HL-60/S4 treated with retinoic acid at 250 ng/mL for 4 days and 3 days (cell line): ENCODE data around the gene AGBL1.

ENCODE experiments used
- in situ Hi-C: fragments of 300-500 bp; cut with MboI; formaldehyde crosslinking; loops from 2 replicates; pipeline ENCODE4 v1.7.0; 2022; ENCODE audit warnings: low sequenced_read_pairs

AGBL1 gene

GRCh38 chr15:86568378-86568777, 488.7 kb downstream of the AGBL1 start:
- in situ Hi-C loops = no loop called here

GRCh38 chr15:86570738-86571137, 491.1 kb downstream of the AGBL1 start:
- in situ Hi-C loops = no loop called here

GRCh38 chr15:86571873-86572272, 492.2 kb downstream of the AGBL1 start:
- in situ Hi-C loops = no loop called here

- in situ Hi-C loops = no loop called here
These were observed 492.7 kb downstream of the AGBL1 start for GRCh38 chr15:86572368-86572841.

DNA sequence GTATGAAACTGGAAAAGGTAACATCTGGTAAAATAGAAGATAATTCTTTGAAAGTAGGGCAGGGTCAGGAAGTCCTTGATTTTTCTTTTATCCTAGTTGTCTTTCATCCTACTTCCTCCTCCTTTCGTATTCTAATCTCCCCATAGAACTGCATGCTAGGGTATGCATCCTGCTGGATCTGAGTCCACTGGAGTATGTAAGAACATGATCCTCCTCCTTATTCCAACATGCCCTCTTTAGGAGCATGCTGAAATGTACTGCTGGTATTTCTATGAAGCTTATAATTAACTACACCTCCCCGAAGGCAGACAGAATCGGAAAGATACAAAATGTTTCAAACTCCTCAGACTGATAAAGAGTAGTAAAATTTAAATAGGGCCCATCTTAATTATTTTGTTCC, 493.8 kb downstream of the AGBL1 start:
- in situ Hi-C loops = no loop called here

DNA sequence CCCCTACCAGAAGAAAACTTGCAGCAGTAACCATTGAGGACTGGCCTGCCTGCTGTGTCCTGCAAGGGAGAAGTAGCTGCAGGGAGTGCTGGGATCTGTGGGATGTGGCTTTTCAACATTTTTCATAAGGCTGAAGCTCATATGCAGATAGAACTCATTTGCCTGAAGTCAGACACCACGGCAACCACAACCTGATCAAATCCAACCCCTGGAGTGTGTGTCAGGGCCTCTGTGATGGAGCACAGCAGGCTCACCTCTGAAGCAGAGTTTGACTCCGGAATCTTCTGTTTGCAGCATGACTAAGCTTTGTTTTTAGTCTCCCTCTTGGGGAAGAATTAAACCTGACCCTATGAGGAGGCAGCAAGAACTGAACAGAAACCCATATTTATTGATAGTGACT, 508.7 kb downstream of the AGBL1 start:
- in situ Hi-C loops = no loop called here

DNA sequence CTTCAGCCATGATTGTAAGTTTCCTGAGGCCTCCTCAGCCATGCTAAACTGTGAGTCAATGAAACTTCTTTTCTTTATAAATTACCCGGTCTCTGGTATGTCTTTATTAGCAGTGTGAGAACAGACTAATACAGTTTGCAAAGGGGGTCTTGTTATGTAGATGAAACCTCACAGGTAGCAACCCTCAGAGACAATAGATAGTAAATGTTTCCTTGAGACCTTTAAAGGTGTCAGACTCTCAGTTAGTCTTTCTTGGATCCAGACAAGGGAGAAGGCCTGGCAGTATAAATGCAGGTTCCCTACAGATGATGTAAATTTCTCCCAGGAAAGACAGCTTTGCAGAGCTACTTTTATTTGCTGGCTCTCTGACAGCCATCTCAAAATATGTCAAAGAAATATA, 510.8 kb downstream of the AGBL1 start:
- in situ Hi-C loops = no loop called here

DNA sequence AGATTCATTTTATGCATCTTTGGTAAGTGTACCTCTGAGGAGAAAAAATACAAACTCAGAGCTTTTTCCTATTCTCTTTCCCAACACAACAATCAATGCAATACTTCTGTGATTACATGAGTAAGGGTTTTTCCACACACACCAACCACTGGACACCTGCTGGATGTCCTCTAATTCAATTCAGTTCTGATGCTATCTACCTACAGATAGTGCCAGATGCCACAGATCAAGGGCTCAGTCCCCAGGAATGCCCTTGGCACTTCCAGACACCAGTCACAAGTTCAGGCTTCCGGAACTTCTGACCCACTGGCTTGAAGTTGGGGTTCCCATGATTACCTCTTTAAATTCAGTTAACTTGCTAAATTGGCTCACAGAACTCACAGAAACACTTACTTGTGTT, 511.5 kb downstream of the AGBL1 start:
- in situ Hi-C loops = no loop called here

DNA sequence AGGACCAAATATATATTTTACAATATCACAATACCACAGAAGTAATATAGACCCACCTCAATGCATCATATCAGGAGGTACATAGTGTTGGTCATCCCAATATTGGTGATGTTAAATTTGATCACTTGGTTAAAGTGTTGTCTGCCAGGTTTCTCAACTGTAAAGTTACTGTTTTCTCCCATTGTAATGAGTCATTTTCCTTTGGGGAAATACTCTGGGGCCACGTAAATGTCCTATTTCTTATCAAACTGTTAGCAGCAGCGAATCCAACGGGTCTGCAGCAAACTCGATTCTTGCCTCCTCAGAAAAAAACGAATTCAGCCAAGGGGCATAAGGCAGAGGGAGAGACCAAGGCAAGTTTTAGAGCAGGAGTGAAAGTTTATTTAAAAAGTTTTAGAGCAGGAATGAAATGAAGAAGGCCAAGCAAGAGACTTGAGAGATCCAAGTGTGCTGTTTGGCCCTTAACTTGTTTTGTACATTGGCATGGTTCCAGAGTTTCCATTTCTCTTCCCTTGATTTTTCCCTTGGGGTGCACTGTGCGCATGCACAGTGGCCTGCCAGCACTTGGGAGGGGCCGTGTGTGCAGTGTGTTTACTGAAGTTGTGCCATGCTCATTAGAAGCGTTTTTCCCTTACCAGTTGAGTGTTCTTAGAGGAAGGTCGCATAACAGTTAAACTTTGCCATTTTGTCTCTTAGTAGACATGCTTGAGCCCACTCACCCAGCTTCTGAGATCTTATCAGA, 512.5 kb downstream of the AGBL1 start:
- in situ Hi-C loops = no loop called here

- in situ Hi-C loops = no loop called here
These were observed 516.1 kb downstream of the AGBL1 start for GRCh38 chr15:86595741-86596140.

GRCh38 chr15:86603466-86603865, 523.8 kb downstream of the AGBL1 start:
- in situ Hi-C loops = no loop called here

DNA sequence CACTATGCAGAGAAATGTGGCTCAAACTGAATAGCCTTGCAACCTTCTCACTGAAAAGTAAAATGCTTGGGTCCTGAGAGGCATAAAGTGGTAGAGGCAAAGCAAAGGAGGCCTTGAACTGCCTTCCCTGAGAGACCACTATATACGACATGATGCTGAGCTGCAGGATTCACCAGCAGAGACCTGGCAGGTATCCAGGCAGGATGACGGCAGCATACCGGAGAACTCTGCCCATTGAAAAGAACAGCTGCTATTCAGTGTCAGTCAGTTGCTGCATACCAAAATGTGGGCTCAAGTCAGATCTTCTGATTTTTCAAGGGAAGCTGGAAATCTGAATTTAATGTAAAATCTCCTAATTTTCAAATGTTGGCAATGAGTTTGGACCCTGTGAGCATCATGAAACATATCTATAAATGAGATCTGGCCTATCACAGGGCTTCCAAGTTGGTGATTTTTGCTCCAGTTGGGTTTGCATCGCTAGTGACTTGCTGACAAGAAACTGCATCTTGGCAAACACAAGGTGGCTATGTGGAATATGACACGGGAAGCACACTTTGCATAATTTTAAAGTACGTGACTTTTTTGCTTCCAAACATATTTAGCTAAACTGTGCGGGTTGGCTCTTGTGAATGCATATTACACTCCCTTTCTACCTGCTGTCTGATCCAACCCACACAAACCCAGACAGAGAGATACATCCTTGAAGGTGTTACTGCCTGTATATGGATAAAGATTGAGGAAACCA, 529.0 kb downstream of the AGBL1 start:
- in situ Hi-C loops = no loop called here

DNA sequence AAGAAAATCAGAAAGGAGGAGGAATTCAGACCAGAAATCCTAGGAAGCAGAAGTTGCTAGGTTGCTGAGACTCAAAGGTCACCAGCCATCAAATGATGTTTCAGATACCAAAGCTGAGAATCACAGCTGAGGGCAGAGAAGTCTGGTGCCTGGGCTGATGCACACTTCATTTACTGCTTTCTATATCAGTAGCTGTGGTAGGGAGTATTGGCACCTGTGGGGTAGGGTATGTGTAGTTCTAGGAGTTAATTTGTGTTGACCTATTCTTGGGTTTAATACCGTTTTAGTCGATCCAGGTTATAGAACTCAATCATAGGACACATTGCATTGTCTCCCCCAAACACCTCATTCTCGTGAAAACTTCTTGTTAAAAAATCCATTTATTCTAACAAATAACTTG, 529.6 kb downstream of the AGBL1 start:
- in situ Hi-C loops = no loop called here

DNA sequence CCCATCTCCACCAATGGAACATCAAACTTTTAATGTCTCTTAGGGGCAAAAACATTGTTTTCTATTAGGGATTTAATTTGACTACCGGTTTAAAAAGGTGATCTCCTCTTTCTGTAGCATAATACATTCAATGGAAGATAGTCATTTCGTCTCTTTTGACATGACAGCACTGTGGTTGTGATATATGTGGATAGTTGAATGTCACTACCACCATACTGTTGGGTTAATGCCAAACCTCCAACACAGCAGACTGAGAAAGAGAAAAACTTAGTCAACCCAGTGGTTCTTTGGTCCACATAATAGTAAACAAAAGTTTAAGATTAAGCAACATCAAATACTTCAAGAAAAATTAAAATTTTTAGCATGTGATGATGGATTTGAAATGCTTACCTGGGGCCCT, 530.4 kb downstream of the AGBL1 start:
- in situ Hi-C loops = no loop called here

- in situ Hi-C loops = no loop called here
These were observed 531.9 kb downstream of the AGBL1 start for GRCh38 chr15:86611417-86612040.

DNA sequence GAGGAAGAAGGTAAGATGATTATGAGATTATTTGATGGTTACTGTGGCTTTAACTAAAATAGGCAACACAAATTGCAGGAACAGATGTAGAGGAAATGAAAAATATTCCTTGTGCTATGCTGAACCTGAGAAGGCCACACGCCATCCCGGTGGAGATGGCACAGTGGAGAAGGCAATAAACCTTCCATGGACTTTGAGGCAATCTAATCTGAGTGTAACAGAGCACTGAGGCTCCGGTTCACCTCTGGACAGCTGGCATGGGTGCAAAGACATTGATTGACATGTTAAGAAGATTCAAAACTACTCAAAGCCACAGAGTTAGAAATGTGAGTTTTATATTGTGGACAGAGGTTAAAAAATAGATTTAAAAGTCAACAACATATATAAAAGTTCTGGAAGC, 535.7 kb downstream of the AGBL1 start:
- in situ Hi-C loops = no loop called here

- in situ Hi-C loops = no loop called here
These were observed 536.1 kb downstream of the AGBL1 start for GRCh38 chr15:86615816-86616215.

- in situ Hi-C loops = no loop called here
These were observed 537.1 kb downstream of the AGBL1 start for GRCh38 chr15:86616771-86617170.

DNA sequence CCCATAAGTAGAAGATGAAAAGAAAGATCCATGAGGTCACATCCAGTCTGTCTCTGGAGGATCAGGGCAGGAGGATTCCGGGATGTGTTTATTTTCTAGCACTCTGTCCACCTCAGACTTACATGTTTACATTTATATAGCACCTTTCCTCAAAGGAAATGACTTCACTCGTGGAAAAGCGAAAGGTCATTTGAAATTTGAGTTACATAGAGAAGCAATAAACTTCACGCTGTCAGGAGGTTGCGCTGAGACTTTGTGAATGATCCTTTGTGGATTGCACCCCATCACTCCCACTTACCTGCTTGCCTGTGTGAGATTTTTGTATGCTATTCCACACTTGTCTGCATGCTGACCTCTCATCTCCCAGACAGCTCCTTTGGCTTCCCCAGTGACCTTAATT, 540.5 kb downstream of the AGBL1 start:
- in situ Hi-C loops = no loop called here

- in situ Hi-C loops = no loop called here
These were observed 541.1 kb downstream of the AGBL1 start for GRCh38 chr15:86620641-86621349.

- in situ Hi-C loops = no loop called here
These were observed 543.6 kb downstream of the AGBL1 start for GRCh38 chr15:86623236-86623635.
